Activated CD8-positive, alpha-beta T cell treated with anti-CD3 and anti-CD28 coated beads for 36 hours (primary cell): ENCODE results near the gene ACOX1. TPM values are rescaled to one million over a fixed set of nuclear protein-coding genes. Genes with fewer than 3 reads are reported as not detected.
A peak's percentile ranks its signal among the peaks of the same experiment; 100 is the strongest.

Experiments
- ATAC-seq: fragments of 200-7000 bp; cut with Tn5 transposase; one replicate; pipeline ENCODE4 v1.10.0; 2021; ENCODE audit warnings: mild to moderate bottlenecking, moderate library complexity
- CTCF ChIA-PET: fragments of 350-600 bp; sonication (Branson Sonifier 250); formaldehyde crosslinking; loops from one replicate; lab custom pipeline; 2021; ENCODE audit warnings: antibody characterized with exemption; lab: Charles Lee
- POLR2A ChIA-PET: fragments of 350-600 bp; sonication (Branson Sonifier 250); formaldehyde crosslinking; loops from one replicate; lab custom pipeline; 2021; ENCODE audit warnings: antibody characterized with exemption; lab: Charles Lee
- DNase-seq: peaks from one replicate; pipeline ENCODE4 v3.0.0-alpha.2; 2020
- H3K27ac Mint-ChIP-seq: one replicate; pipeline ENCODE4 v1.8.0; 2021; ENCODE audit warnings: mild to moderate bottlenecking, mixed read lengths
- H3K27me3 Mint-ChIP-seq: one replicate; pipeline ENCODE4 v1.8.0; 2021; ENCODE audit warnings: mixed read lengths
- H3K36me3 Mint-ChIP-seq: one replicate; pipeline ENCODE4 v1.8.0; 2021; ENCODE audit warnings: low read depth, mixed read lengths
- H3K4me1 Mint-ChIP-seq: one replicate; pipeline ENCODE4 v1.8.0; 2021; ENCODE audit warnings: low read depth, mixed read lengths
- H3K4me3 Mint-ChIP-seq: one replicate; pipeline ENCODE4 v1.8.0; 2021; ENCODE audit warnings: mild to moderate bottlenecking, moderate library complexity, mixed read lengths
- H3K9me3 Mint-ChIP-seq: one replicate; pipeline ENCODE4 v1.8.0; 2021; ENCODE audit warnings: mixed read lengths
- CTCF ChIP-seq: fragments of 200-600 bp; IDR thresholded peaks from one replicate; pipeline ENCODE4 v1.8.0; 2022; ENCODE audit warnings: antibody characterized with exemption, mild to moderate bottlenecking
- intact Hi-C: fragments of 100-400 bp; cut with micrococcal nuclease; formaldehyde crosslinking; loops from one replicate; pipeline ENCODE4 v1.10.0; 2022
- total RNA-seq, 2 experiments: library from RNA; stranded (reverse); gene quantifications; one replicate each; pipeline ENCODE4 v1.2.3, GENCODE V29; 2021

The ACOX1 gene
- total RNA-seq, 2 experiments from 2014 or later, result 23.0 to 24.1 TPM

- POLR2A ChIA-PET, result interaction anchor here (0.5 to 0.8 kb wide), 2 partner anchors 13 to 71 kb away, joined by 3 read pairs; partner anchors contain the start of gene TRIM65
- DNase-seq (no peak), ATAC-seq (no peak)
- peaks cover 2% of the 10 kb centered on the region for H3K36me3 Mint-ChIP-seq
- H3K27me3 Mint-ChIP-seq, result no peaks in the 10 kb centered on the region
- no peaks in the 10 kb centered on the region for H3K9me3 Mint-ChIP-seq
- peaks cover 10% of the 10 kb centered on the region for H3K4me1 Mint-ChIP-seq
- H3K4me3 Mint-ChIP-seq, result no peak overlapping the region
- TF ChIP-seq CTCF, result no peak
- CTCF ChIA-PET, result interaction anchor here (1.6 to 11.4 kb wide), 3 partner anchors 17 to 104 kb away, joined by 7 to 165 read pairs (median 12); partner anchors contain the start of gene CDK3
- intact Hi-C loops, result loop anchor here (5.0 kb wide), 1 partner anchor 92 kb away; the partner anchor contains the start of gene CDK3
- no peak overlapping the region for H3K27ac Mint-ChIP-seq
These were observed 69.1 kb downstream of the ACOX1 start for GRCh38 chr17:75909812-75910274.

DNA sequence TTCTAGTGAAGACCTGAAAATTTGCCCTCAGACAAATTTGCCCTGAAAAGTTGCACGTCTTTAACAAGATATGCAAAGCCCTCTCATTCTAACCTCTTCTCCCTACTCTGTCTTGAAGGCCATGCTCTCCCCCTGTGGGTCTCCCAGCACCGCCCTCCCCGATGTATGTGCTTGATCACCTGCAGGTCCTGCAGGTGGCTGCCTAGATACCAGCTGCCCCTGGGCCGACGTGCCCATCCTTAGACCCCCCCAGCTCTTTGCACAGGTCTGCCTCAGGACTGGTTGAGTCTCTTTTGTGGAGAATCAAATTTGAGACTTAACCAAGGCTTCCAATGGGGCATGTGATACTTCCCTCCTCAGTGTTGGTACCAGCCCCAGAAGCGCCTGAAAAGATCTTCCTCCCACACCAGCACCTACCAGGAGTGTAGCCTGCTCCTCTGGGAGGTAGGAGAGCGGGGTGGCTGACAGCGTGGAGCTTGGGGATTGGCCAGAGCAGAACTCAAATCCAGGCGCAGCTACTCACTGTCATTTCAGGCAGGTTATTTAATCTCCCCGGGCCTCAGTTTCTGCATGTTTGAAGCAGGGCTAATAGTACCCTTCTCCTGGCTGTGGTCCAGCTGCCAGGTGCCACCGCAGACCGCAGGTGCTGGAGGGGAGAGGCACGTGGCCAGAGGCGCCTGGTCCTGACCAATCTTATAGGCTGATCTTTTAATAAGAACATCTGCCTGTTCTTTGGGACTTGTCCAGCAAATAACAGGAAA is 69.7 kb downstream of the ACOX1 start:
- ChIA-PET POLR2A (interaction anchor here (0.5 to 0.8 kb wide), 2 partner anchors 12 to 71 kb away, joined by 3 read pairs; partner anchors contain the start of gene TRIM65), CTCF (interaction anchor here (1.0 to 11.4 kb wide), 4 partner anchors 18 to 186 kb away, joined by 3 to 165 read pairs (median 10); partner anchors contain the start of gene CDK3)
- DNase-seq (no peak), ATAC-seq (no peak)
- Mint-ChIP-seq H3K27ac (no peak overlapping the region), H3K36me3 (peaks cover 3% of the 10 kb centered on the region), H3K4me3 (no peak overlapping the region), H3K9me3 (no peaks in the 10 kb centered on the region), H3K4me1 (peaks cover 10% of the 10 kb centered on the region), H3K27me3 (no peaks in the 10 kb centered on the region)
- TF ChIP-seq CTCF, result no peak
- intact Hi-C loops, result loop anchor here (5.0 kb wide), 1 partner anchor 93 kb away; the partner anchor contains the start of gene CDK3

DNA sequence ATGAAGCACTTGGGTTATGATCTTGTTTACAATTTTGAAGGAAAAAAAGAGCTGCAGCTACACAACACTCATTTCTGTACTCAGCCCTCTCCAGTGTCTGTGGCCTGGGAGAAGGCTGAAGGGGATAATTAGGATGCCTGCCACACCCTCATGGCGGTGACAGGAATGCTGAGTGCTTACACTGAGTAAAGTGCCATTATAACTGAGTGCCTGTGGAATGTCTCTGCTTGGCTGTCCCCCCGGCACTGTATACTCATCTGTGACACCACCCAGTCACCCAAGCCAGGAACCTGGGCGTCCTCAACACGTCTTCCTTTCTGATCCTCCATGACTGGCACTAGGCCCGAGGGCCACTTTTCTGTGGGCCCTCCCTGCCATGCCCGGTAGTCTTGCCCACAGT is 70.8 kb downstream of the ACOX1 start:
- no peak for DNase-seq
- intact Hi-C loops, result loop anchor here (5.0 kb wide), 1 partner anchor 94 kb away; the partner anchor contains the start of gene CDK3
- POLR2A ChIA-PET, result no interaction called here
- CTCF ChIA-PET, result interaction anchor here (3.0 to 11.4 kb wide), 2 partner anchors 19 to 94 kb away, joined by 12 to 165 read pairs; partner anchors contain the start of gene CDK3
- Mint-ChIP-seq H3K36me3 (peaks cover 6% of the 10 kb centered on the region), H3K4me3 (no peak overlapping the region), H3K9me3 (no peaks in the 10 kb centered on the region), H3K4me1 (peaks cover 13% of the 10 kb centered on the region), H3K27ac (no peak overlapping the region), H3K27me3 (no peaks in the 10 kb centered on the region)
- TF ChIP-seq CTCF, result no peak
- no peak for ATAC-seq

DNA sequence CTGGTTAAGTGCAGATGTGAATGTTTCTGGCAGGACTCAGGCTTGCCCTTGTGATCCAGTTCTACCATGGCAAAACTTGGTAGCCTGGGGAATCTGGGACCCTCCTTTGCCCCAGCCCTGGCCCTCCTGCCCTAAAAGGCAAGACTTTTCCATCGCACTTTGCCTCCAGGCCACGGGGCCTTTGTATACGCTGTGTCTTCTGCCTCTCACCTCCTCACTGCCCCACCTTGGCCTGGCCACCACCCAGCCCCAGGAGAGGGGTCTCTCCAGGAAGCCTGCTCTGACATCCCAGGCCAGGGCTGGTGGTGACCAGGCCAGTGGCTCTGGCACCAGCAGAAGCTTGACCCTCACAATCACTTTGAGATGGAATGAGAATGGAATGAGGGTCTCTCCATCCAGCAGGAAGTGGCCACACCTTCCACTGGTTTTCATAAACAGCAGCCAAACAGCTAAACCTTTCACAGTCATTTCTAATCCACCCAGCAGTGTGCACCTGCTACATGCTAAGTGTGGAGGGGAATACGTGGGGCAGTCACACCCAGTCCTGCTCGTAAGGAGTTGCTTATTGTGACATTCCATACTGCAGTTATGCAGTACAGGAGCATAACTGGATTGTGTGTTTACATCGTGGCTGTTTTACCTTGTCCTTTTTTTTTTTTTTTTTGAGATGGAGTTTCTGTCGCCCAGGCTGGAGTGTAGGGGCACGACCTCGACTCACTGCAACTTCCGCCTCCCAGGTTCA is 72.7 kb downstream of the ACOX1 start:
- CTCF ChIA-PET, result interaction anchor here (1.0 to 11.4 kb wide), 13 partner anchors 10 to 201 kb away, joined by 3 to 165 read pairs (median 4); partner anchors contain the start of genes CDK3, TRIM47 and WBP2
- peak overlapping the region; percentile 27 for H3K27ac Mint-ChIP-seq

More for the DNA sequence above, 72.7 kb downstream of the ACOX1 start:
- Mint-ChIP-seq H3K4me1 (peaks cover 16% of the 10 kb centered on the region), H3K27me3 (no peaks in the 10 kb centered on the region), H3K4me3 (peak overlapping the region; percentile 37), H3K9me3 (no peaks in the 10 kb centered on the region), H3K36me3 (peaks cover 10% of the 10 kb centered on the region)
- intact Hi-C loops, result loop anchor here (5.0 kb wide), 1 partner anchor 96 kb away; the partner anchor contains the start of gene CDK3
- no peak for TF ChIP-seq CTCF
- no peak for ATAC-seq
- DNase-seq, result no peak
- POLR2A ChIA-PET, result interaction anchor here (1.6 to 2.4 kb wide), 2 partner anchors 16 to 29 kb away, joined by 6 to 13 read pairs; partner anchors contain the start of gene TRIM47
